GM19324 (cell line): ENCODE data around the gene IFI35.
"Not testable (repeated sequence)": the region's sequence is repeated elsewhere in the genome, so short reads cannot be mapped to it uniquely, and the experiment has no call there.

Experiments used
- ATAC-seq: cut with Tn5 transposase; IDR thresholded peaks from one replicate; pipeline ENCODE4 v1.9.1; 2021; ENCODE audit warnings: mild to moderate bottlenecking, moderate library complexity; ENCODE audit not compliant: unreplicated experiment, low FRiP score

Gene IFI35

GRCh38 chr17:43006639-43007551, at the start of gene IFI35:
Gene IFI35 (plus strand): TSS chr17:43006784. CDS start chr17:43006948, 164 bp downstream.
- ATAC-seq, result peak; percentile 79

DNA sequence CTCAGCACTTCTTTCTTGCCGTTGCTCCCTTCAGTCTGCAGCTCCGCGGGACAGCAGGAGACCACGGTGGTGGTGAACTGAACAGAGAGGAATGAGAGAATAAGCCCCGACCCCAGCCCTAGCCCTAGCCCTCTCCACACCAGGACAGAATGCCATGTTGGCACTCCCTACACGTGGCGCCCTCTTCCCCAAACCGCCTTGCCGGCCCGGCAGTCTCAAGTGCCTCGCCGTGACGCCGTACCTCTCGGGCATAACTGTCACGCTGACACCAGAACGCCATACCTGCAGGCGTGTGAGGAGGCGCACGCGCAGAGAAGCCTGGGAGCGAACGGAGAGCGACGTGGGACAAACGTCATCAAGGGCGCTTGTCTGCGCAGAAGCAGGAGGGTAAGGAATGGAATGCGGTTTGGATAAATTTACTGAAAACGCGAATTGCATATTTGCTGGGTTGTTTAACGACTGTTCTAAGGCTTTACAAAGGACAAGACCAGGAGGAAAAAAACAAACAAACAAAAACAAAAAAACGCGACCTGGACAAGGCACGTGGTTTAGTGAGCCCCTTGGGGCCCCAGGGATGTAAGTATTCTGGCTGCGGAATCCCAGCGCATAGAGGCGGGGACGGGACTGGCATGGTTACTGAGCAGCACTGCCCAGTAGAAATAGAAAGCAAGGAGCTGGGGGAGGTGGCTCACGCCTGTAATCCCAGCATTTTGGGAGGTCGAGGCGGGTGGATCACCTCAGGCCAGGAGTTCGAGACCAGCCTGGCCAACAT, 42.2 kb upstream of the IFI35 start, which contains the start of gene AARSD1:
Gene AARSD1, minus strand, starts transcription at position 294 of the 772 bp plus-strand sequence. Its CDS starts 14 bp downstream, at position 280.
- peak; percentile 83 for ATAC-seq

- no peak for ATAC-seq
Measured at GRCh38 chr17:42967925-42968324, 38.7 kb upstream of the IFI35 start.

- ATAC-seq, result no peak
Measured at GRCh38 chr17:42969001-42969581, 37.5 kb upstream of the IFI35 start.

- no peak for ATAC-seq
Measured at GRCh38 chr17:42971589-42971988, 35.0 kb upstream of the IFI35 start.

DNA sequence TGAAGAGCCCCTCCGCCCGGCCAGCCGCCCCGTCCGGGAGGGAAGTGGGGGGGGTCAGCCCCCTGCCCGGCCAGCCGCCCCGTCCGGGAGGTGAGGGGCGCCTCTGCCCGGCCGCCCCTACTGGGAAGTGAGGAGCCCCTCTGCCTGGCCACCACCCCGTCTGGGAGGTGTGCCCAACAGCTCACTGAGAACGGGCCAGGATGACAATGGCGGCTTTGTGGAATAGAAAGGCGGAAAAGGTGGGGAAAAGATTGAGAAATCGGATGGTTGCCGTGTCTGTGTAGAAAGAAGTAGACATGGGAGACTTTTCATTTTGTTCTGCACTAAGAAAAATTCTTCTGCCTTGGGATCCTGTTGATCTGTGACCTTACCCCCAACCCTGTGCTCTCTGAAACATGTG, 33.3 kb upstream of the IFI35 start:
- ATAC-seq, result not testable (repeated sequence)

- ATAC-seq, result no peak
Measured at GRCh38 chr17:42975265-42975664, 31.3 kb upstream of the IFI35 start.

DNA sequence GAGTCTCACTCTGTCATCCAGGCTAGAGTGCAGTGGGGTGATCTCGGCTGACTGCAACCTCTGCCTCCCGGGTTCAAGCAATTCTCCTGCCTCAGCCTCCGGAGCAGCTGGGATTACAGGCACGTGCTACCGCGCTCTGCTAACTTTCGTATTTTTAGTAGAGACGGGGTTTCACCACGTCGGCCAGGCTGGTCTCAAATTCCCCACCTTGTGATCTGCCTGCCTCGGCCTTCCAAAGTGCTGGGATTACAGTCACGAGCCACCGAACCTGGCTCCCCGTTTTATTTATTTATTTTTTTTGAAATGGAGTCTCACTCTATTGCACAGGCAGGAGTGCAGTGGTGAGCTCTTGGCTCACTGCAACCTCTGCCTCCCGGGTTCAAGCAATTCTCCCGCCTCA, 30.9 kb upstream of the IFI35 start:
- not testable (repeated sequence) for ATAC-seq

GRCh38 chr17:42979511-42980273, 26.9 kb upstream of the IFI35 start, which contains the start of gene PTGES3L:
Gene PTGES3L (minus strand): TSS chr17:42980080. CDS start chr17:42980053, 27 bp downstream.
- no peak for ATAC-seq

GRCh38 chr17:42980274-42980765, 26.3 kb upstream of the IFI35 start, which contains the start of gene RUNDC1:
Gene RUNDC1 (plus strand): TSS chr17:42980565. CDS start chr17:42980577, 12 bp downstream.
- peak; percentile 71 for ATAC-seq

DNA sequence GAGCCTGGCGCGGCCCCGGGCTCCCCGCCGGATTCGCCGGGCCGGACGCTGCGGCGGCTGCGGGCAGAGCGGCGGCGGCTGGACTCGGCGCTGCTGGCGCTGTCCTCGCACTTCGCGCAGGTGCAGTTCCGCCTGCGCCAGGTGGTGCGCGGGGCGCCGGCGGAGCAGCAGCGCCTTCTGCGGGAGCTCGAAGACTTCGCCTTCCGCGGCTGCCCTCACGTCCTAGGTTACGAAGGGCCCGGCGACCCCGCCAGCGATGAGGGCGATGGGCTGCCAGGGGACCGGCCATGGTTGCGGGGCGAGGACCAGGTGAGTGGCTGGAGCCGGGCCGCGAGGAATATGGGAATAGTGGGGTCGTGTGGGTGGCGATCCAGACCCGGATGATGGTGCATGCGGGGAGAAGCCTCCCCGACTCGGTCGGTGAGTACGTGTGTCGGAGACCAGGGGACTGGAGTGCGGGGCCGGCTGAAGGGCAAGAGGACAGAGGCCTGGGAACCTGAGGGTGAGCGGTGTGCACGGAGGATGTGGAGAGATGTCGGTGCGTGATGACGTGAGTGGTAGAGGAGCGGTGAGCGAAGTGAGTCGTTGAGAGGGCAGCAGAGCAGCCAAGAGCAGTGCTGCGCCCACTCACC, 25.7 kb upstream of the IFI35 start:
- ATAC-seq, result peak; percentile 50

GRCh38 chr17:42982266-42982665, 24.3 kb upstream of the IFI35 start:
- ATAC-seq, result no peak

- no peak for ATAC-seq
Measured at GRCh38 chr17:42985225-42985624, 21.4 kb upstream of the IFI35 start.

- ATAC-seq, result no peak
Measured at GRCh38 chr17:42989141-42989540, 17.4 kb upstream of the IFI35 start.

- no peak for ATAC-seq
Measured at GRCh38 chr17:42989726-42990652, 16.6 kb upstream of the IFI35 start.

GRCh38 chr17:42991471-42991870, 15.1 kb upstream of the IFI35 start:
- no peak for ATAC-seq

DNA sequence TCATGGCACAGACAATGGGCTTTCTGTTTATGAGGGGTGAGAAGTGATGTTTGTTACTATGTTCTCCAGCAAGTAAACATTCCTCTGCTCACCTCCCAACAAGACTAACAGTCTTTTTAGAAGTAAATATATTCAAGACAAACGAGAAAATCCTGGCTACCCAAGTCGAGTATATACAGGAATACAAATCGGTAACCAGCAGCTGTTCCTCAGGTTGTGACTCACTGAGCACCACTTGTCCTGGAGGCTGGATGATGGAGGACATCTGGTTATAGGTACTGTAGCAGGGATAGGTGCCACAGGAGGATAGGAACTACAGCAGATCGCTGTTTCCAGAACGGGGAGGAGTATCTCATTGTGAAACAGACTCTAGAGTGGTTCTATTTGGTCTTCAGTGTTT, 13.7 kb upstream of the IFI35 start:
- ATAC-seq, result no peak

GRCh38 chr17:42993913-42994312, 12.7 kb upstream of the IFI35 start:
- ATAC-seq, result not testable (repeated sequence)
